ENCODE data around the gene AGER.

DNA sequence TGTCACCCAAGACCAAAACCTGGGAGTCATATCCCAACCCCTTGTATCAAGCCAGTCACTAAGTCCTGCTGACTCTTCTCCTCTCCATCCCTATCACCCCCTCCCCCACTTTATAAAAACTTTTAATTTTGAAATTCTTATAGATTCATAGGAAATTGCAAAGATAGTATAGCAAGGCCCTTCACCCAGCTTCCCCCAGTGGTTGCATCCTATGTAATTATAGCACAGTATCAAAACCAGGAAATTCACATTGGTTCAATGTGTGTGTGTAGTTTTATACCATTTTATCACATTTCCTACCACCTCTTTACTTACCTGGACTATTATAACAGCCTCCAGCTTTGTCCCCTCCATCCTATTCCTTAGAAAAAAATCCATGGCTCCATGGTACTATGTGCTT, 26.0 kb downstream of the AGER start:
- TF ChIP-seq, protein P1, sequence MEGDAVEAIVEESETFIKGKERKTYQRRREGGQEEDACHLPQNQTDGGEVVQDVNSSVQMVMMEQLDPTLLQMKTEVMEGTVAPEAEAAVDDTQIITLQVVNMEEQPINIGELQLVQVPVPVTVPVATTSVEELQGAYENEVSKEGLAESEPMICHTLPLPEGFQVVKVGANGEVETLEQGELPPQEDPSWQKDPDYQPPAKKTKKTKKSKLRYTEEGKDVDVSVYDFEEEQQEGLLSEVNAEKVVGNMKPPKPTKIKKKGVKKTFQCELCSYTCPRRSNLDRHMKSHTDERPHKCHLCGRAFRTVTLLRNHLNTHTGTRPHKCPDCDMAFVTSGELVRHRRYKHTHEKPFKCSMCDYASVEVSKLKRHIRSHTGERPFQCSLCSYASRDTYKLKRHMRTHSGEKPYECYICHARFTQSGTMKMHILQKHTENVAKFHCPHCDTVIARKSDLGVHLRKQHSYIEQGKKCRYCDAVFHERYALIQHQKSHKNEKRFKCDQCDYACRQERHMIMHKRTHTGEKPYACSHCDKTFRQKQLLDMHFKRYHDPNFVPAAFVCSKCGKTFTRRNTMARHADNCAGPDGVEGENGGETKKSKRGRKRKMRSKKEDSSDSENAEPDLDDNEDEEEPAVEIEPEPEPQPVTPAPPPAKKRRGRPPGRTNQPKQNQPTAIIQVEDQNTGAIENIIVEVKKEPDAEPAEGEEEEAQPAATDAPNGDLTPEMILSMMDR (IDR thresholded peaks at IDR 0.05; ENCODE audit: extremely low read depth in 1 of 2, insufficient read depth in 1 of 2, low read depth in 1 of 2, low read length in 2 of 2), result no peak
- no peak for TF ChIP-seq POLR2A (IDR thresholded peaks at IDR 0.05; ENCODE audit: low read depth, low read length)
- no peak for TF ChIP-seq POLR2AphosphoS5 (IDR thresholded peaks at IDR 0.05; ENCODE audit: insufficient read depth, low read depth, low read length)
- TF ChIP-seq EZH2 (IDR thresholded peaks at IDR 0.05; ENCODE audit: borderline replicate concordance, low read depth, low read length, severe bottlenecking), result no peak
- TF ChIP-seq FOS (IDR thresholded peaks at IDR 0.05; ENCODE audit: borderline replicate concordance, insufficient read depth, low read length), result no peak
- no peak for TF ChIP-seq MYC (IDR thresholded peaks at IDR 0.05; ENCODE audit: low read depth, low read length)

Measured in endothelial cell of umbilical vein (primary cell).